Osteoblast (primary cell): ENCODE data around the gene APC2. TPM values are rescaled to one million over a fixed set of nuclear protein-coding genes. Genes with fewer than 3 reads are reported as not detected.

Source experiments
- DNase-seq: peaks from one replicate; pipeline ENCODE4 v3.0.0; 2011; ENCODE audit warnings: low spot score, mixed read lengths; ENCODE audit not compliant: insufficient read length; ENCODE audit errors: missing footprints
- H2AFZ ChIP-seq: 2 replicates; pipeline ENCODE4 v1.6.0; 2011; ENCODE audit warnings: mild to moderate bottlenecking, low read length
- H3K27ac ChIP-seq: 2 replicates; pipeline ENCODE4 v1.5.1; 2011; ENCODE audit warnings: mild to moderate bottlenecking, low read depth, low read length, moderate library complexity
- H3K27me3 ChIP-seq: 2 replicates; pipeline ENCODE4 v1.6.0; 2012; ENCODE audit warnings: mild to moderate bottlenecking, control low read depth, inconsistent platforms, low read length, moderate library complexity; ENCODE audit not compliant: insufficient read depth
- H3K36me3 ChIP-seq: 2 replicates; pipeline ENCODE4 v1.5.1; 2011; ENCODE audit warnings: mild to moderate bottlenecking, low read length, control low read depth, moderate library complexity; ENCODE audit not compliant: insufficient read depth
- H3K4me1 ChIP-seq: 2 replicates; pipeline ENCODE4 v1.5.1; 2011; ENCODE audit warnings: mild to moderate bottlenecking, low read length, control low read depth, moderate library complexity; ENCODE audit not compliant: insufficient read depth
- H3K4me2 ChIP-seq: 2 replicates; pipeline ENCODE4 v1.6.0; 2011; ENCODE audit warnings: mild to moderate bottlenecking, low read length; ENCODE audit not compliant: insufficient read depth
- H3K4me3 ChIP-seq: fragments of 200-600 bp; sonication (generic); 3 replicates; pipeline ENCODE4 v1.5.1; 2012; ENCODE audit warnings: mild to moderate bottlenecking, low read length, inconsistent platforms; ENCODE audit not compliant: insufficient read depth
- H3K79me2 ChIP-seq: 2 replicates; pipeline ENCODE4 v1.6.0; 2012; ENCODE audit warnings: mild to moderate bottlenecking, low read length, control low read depth, inconsistent platforms; ENCODE audit not compliant: insufficient read depth
- H3K9me3 ChIP-seq: 2 replicates; pipeline ENCODE4 v1.5.1; 2011; ENCODE audit warnings: low read depth, low read length, control low read depth
- H4K20me1 ChIP-seq: 2 replicates; pipeline ENCODE4 v1.6.0; 2012; ENCODE audit warnings: mild to moderate bottlenecking, low read length, control low read depth; ENCODE audit not compliant: insufficient read depth
- total RNA-seq: library from RNA; depleted of rRNA; stranded (reverse); fragments of >200 nt; gene quantifications from 2 replicates; pipeline ENCODE4 v1.2.3, GENCODE V29; 2012
- TF ChIP-seq, protein P1 (sequence below): IDR thresholded peaks from 2 replicates; pipeline ENCODE4 v1.5.1; 2011; ENCODE audit warnings: mild to moderate bottlenecking, low read depth, low read length, moderate library complexity; ENCODE audit errors: extremely low read depth

Gene APC2
- total RNA-seq, 1 donor = 0.36 TPM

DNA sequence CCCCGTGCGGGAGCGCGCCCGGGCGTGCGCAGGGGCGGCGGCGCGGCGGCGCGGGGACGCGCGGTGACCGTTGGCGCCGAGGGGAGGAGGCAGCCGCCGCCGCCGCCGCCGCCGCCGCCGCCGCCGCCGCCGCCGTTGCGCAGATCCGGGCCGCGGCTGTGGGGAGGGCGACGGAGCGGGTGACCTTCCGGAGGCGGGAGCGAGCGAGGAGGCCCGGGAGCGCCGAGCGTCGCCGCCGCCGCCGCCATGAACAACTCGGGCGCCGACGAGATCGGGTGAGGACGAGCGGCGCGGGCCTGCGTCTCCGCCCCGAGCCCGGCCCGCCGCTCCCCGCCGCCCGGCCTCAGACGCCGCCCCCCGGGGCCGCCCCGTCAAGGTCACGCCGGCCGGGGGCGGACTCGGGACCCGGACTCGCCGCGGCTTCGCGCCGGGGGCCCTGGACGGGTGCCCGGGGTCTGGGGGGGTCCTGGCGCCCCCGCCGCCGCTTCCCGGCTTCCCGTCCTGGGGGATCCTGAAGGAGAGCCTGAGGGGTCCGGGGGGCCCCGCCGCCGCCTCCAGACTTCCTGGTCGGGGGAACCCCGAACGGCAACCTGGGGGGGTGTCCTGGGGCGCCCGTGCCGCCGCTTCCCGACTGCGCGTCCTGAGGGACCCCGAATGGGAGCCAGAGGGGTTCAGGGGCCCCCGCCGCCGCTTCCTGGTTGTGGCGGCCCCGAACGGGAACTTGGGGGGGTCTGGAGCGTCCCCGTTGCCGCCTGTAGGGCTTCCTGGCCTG is 42.2 kb upstream of the APC2 start, which contains the start of gene DAZAP1:
DAZAP1 (plus strand) TSS at position 59 of the 772 bp plus-strand sequence; CDS start at position 247, 188 bp downstream.
- TF ChIP-seq, protein P1, sequence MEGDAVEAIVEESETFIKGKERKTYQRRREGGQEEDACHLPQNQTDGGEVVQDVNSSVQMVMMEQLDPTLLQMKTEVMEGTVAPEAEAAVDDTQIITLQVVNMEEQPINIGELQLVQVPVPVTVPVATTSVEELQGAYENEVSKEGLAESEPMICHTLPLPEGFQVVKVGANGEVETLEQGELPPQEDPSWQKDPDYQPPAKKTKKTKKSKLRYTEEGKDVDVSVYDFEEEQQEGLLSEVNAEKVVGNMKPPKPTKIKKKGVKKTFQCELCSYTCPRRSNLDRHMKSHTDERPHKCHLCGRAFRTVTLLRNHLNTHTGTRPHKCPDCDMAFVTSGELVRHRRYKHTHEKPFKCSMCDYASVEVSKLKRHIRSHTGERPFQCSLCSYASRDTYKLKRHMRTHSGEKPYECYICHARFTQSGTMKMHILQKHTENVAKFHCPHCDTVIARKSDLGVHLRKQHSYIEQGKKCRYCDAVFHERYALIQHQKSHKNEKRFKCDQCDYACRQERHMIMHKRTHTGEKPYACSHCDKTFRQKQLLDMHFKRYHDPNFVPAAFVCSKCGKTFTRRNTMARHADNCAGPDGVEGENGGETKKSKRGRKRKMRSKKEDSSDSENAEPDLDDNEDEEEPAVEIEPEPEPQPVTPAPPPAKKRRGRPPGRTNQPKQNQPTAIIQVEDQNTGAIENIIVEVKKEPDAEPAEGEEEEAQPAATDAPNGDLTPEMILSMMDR = no peak
- DNase-seq = peak; percentile 88
- peak within 1 kb of the TSS; percentile 97 for H3K4me2 ChIP-seq
- no peaks in the 10 kb centered on the region for H3K9me3 ChIP-seq
- H2AFZ ChIP-seq = peak within 1 kb of the TSS; percentile 79
- no peaks in the 10 kb centered on the region for H3K27me3 ChIP-seq
- H3K36me3 ChIP-seq = no peaks in the 10 kb centered on the region
- peaks cover 42% of the 10 kb centered on the region for H4K20me1 ChIP-seq
- H3K4me1 ChIP-seq = peaks cover 38% of the 10 kb centered on the region
- peak within 1 kb of the TSS; percentile 78 for H3K27ac ChIP-seq
- H3K4me3 ChIP-seq = peak within 1 kb of the TSS; percentile 85
- H3K79me2 ChIP-seq = peaks cover 49% of the 10 kb centered on the region

DNA sequence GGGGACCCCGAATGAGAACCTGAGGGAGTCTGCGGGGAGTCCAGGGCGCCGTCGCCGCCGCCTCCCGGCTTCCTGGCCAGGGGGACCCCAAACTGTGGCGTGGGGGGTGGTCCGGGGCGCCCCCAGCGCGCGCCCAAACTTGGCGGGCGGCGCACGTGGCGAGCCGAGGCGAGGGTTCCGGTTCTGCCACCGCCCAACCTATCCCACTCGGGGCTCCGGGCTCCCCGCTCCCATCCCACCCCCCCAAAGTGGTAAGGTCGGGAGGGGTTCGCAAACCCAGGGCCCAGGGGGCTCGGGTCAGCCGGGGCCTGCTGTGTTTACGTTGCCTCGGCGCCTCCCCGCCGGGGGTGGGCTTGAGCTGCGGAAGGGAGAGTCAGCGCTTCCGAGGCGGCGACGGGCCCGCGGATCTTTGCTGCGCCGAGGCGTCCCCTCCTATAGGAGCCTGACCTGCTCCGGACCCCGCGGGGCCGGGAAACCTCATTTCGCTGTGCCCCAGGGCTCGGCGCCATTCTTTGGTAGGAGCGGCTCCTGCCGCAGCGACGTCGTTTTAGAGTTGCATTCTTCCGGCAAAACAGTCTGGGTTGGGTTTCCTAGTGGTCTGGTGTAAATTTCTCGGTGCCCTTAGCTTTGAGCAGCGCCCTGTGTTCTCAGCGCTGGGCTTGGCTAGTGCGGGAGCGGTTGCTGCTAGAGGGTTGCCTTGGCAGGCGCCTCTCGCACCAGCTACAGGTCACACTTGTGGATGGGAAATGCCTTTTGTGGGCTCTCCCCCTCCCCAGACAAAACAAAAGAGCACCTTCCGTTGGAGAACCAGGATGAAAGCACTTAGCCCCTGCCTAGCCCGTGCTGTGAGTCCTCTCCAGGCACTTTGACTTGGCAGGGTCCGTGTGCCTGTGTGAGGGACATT is 41.4 kb upstream of the APC2 start:
- peak overlapping the region; percentile 97 for H3K4me2 ChIP-seq
- no peak overlapping the region for H2AFZ ChIP-seq
- peak overlapping the region; percentile 85 for H3K4me3 ChIP-seq
- TF ChIP-seq, protein P1 = no peak
- peaks cover 38% of the 10 kb centered on the region for H3K4me1 ChIP-seq
- H3K79me2 ChIP-seq = peaks cover 58% of the 10 kb centered on the region
- H3K27me3 ChIP-seq = no peaks in the 10 kb centered on the region
- peak; percentile 93 for DNase-seq
- H4K20me1 ChIP-seq = peaks cover 51% of the 10 kb centered on the region
- peak overlapping the region; percentile 78 for H3K27ac ChIP-seq
- H3K9me3 ChIP-seq = no peaks in the 10 kb centered on the region
- H3K36me3 ChIP-seq = peaks cover 7% of the 10 kb centered on the region

DNA sequence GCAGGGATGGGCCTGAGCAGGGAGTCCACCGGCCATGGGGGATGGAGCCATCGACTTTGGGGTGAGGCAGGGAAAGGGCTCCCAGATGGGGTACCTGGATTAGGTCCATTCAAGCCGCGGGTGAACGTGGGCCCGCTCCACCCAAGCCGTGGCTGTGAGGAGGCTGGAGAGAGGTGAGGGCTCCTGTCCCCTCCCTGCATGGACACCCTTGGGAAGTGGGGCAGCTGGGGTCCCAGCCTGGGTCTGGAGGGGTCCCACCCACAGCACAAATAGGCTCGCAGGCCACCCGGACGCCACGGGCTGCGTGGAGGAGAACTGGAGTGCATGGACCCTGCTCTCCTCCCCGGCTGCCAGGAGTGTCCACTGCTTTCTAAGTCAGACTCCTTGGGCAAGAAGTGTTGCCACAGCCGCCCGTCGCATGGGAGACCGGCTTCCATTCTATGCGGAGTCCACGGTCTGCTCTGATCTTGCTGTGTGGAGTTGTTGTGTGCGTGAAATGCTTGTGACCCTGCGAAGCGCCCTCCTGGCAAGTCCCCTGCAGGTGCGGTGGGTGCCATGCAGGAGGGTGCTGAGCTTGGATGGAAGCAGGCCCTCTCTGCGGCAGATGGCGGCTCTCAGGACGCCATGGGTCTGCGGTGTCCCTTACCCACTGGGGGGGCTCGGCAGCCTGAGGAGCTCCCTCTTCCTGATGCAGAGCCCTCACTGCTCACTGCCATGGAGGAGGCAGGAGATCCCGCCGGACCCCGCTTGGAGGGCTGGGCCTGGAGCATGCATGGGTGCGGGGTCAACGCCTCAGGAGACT is 40.5 kb upstream of the APC2 start:
- TF ChIP-seq, protein P1 = no peak
- Histone ChIP-seq H3K36me3 (peaks cover 9% of the 10 kb centered on the region), H3K27me3 (no peaks in the 10 kb centered on the region), H3K4me1 (peaks cover 38% of the 10 kb centered on the region), H3K79me2 (peaks cover 66% of the 10 kb centered on the region), H3K4me3 (peak overlapping the region; percentile 85), H2AFZ (no peak overlapping the region), H3K4me2 (peak overlapping the region; percentile 97), H3K9me3 (no peaks in the 10 kb centered on the region), H4K20me1 (peaks cover 54% of the 10 kb centered on the region), H3K27ac (peak overlapping the region; percentile 78)
- DNase-seq = peak; percentile 87
